PC-3 (cell line): ENCODE data around the gene YTHDF1. TPM values are rescaled to one million over a fixed set of nuclear protein-coding genes. Genes with fewer than 3 reads are reported as not detected.
A peak's percentile ranks its signal among the peaks of the same experiment; 100 is the strongest.

Experiments used
- ATAC-seq: fragments of 200-7000 bp; cut with Tn5 transposase; 2 replicates; pipeline ENCODE4 v1.9.1; 2020; ENCODE audit warnings: mild to moderate bottlenecking, moderate library complexity
- BruUV-seq: library from RNA; stranded (reverse); fragments of 400-500 nt; replicated peaks from 2 replicates; lab custom pipeline; 2021; lab: Mats Ljungman, UMichigan
- CTCF ChIA-PET: fragments of 300-600 bp; sonication (Branson Sonifier 250); formaldehyde crosslinking; loops from one replicate; lab custom pipeline; 2022; ENCODE audit warnings: antibody characterized with exemption; lab: Charles Lee
- POLR2A ChIA-PET: fragments of 300-600 bp; sonication (Branson Sonifier 250); formaldehyde crosslinking; loops from one replicate; lab custom pipeline; 2022; ENCODE audit warnings: antibody characterized with exemption; ENCODE audit not compliant: unreplicated experiment; lab: Charles Lee
- DNase-seq: peaks from one replicate; pipeline ENCODE4 v3.0.0-alpha.2; 2015
- H2AFZ ChIP-seq: fragments of 300-600 bp; sonication (generic); 2 replicates; pipeline ENCODE4 v1.6.0; 2016; ENCODE audit warnings: antibody characterized with exemption, low read length
- H3F3A ChIP-seq: fragments of 300-600 bp; sonication (generic); one replicate; pipeline ENCODE4 v1.6.0; 2017; ENCODE audit warnings: antibody characterized with exemption, low read length, control low read depth, mild to moderate bottlenecking; ENCODE audit not compliant: unreplicated experiment
- H3K27ac ChIP-seq: fragments of 300-600 bp; sonication (generic); 2 replicates; pipeline ENCODE4 v1.5.1; 2016; ENCODE audit warnings: mild to moderate bottlenecking, low read length
- H3K27me3 ChIP-seq: fragments of 300-600 bp; sonication (generic); 2 replicates; pipeline ENCODE4 v1.6.1; 2016; ENCODE audit warnings: low read length, mixed read lengths
- H3K36me3 ChIP-seq: fragments of 300-600 bp; sonication (generic); 2 replicates; pipeline ENCODE4 v1.6.1; 2016; ENCODE audit warnings: low read depth, mixed run types, low read length, mixed read lengths
- H3K4me1 ChIP-seq: fragments of 300-600 bp; sonication (generic); 2 replicates; pipeline ENCODE4 v1.5.1; 2016; ENCODE audit warnings: low read length; ENCODE audit not compliant: insufficient read depth
- H3K4me2 ChIP-seq: fragments of 300-600 bp; sonication (generic); 2 replicates; pipeline ENCODE4 v1.6.0; 2016; ENCODE audit warnings: low read length
- H3K4me3 ChIP-seq: fragments of 300-600 bp; sonication (generic); 2 replicates; pipeline ENCODE4 v1.5.1; 2016; ENCODE audit warnings: mild to moderate bottlenecking, low read length, mixed read lengths
- H3K79me2 ChIP-seq: fragments of 300-600 bp; sonication (generic); 2 replicates; pipeline ENCODE4 v1.6.1; 2017; ENCODE audit warnings: low read length, mixed read lengths
- H3K9ac ChIP-seq: fragments of 300-600 bp; sonication (generic); 2 replicates; pipeline ENCODE4 v1.6.0; 2016; ENCODE audit warnings: mild to moderate bottlenecking, low read length
- H3K9me2 ChIP-seq: fragments of 300-600 bp; sonication (generic); replicated peaks from 2 replicates; pipeline ENCODE4 v1.6.1; 2016; ENCODE audit warnings: mixed run types, low read length, mixed read lengths
- H3K9me3 ChIP-seq: fragments of 300-600 bp; sonication (generic); 2 replicates; pipeline ENCODE4 v1.6.1; 2016; ENCODE audit warnings: low read length, mixed read lengths
- H4K20me1 ChIP-seq: fragments of 300-600 bp; sonication (generic); 2 replicates; pipeline ENCODE4 v1.6.1; 2016; ENCODE audit warnings: low read length, mixed read lengths
- EZH2 ChIP-seq: fragments of 300-600 bp; sonication (generic); IDR thresholded peaks from one replicate; pipeline ENCODE4 v1.6.1; 2017; ENCODE audit warnings: antibody characterized with exemption, mild to moderate bottlenecking, low read length; ENCODE audit not compliant: unreplicated experiment
- EZH2phosphoT487 ChIP-seq: fragments of 300-600 bp; sonication (generic); IDR thresholded peaks from 2 replicates; pipeline ENCODE4 v1.6.1; 2018; ENCODE audit warnings: mild to moderate bottlenecking, antibody characterized with exemption, low read length, borderline replicate concordance
- intact Hi-C: fragments of 100-400 bp; cut with micrococcal nuclease; formaldehyde crosslinking; loops from 2 replicates; pipeline ENCODE4 v1.9.0; 2023
- total RNA-seq: library from RNA; depleted of rRNA; stranded (reverse); fragments of >200 nt; gene quantifications from 2 replicates; pipeline ENCODE4 v1.2.3, GENCODE V29; 2014
- TF ChIP-seq, protein P1 (sequence below): fragments of 300-600 bp; sonication (generic); conservative IDR thresholded peaks from 2 replicates; pipeline ENCODE4 v1.5.1; 2017; ENCODE audit warnings: antibody characterized with exemption, low read depth, mild to moderate bottlenecking, low read length

Gene YTHDF1
- total RNA-seq, 1 experiment from 2014 or later, result 30.0 TPM

DNA sequence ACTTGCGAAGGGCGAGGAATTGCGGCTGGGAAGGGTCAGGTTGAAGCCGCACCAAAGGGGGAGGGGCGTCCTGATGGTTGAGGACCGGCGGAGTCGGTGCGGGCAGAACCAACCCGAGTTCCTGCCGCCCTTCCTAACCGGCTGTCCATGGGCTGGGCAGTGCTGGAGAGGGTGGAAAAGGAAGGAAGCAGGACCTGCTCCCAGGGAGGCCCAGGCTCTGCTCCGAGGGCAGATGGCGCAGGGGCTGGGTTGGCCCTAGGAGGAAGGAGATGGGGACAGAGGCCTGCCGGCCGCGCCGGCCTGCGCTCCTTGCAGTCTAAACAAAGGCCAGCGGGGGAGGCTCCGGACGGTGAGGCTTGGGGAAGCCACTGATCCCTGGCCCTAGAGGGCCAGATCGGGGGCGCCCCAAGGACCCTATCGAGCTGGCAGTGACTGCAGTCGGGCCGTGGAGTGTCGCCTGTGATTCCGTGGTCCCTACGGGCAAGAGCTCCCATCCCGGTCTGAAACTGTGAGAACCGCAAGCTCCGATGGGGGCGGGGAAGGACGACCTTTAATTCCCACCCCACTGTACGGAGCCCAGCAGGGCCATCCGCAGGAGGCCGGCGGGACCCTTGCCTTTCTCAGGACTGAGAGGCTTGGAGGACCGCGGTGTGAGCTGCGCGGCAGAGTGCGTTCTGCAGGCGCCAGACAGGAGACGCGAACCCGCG, 39.4 kb downstream of the YTHDF1 start:
- Histone ChIP-seq H3K36me3 (no peaks in the 10 kb centered on the region), H3K9ac (no peak overlapping the region), H4K20me1 (0 out of 2 replicates have a peak, but pooled peaks cover 6% of the 10 kb centered on the region), H3K4me2 (no peak overlapping the region), H3K9me3 (no peaks in the 10 kb centered on the region), H2AFZ (no peak overlapping the region), H3K9me2 (no peaks in the 10 kb centered on the region), H3K27ac (no peak overlapping the region), H3K27me3 (peaks cover 56% of the 10 kb centered on the region), H3K79me2 (no peaks in the 10 kb centered on the region), H3K4me1 (no peaks in the 10 kb centered on the region; the same call in 1 of the 2 replicates), H3F3A (no peaks in the 10 kb centered on the region), H3K4me3 (no peak overlapping the region)
- DNase-seq, result no peak
- no TSS peak for BruUV-seq
- peak; percentile 17 for ATAC-seq
- intact Hi-C loops, result no loop called here
- ChIA-PET POLR2A (no interaction called here), CTCF (no interaction called here)
- no peak for TF ChIP-seq EZH2phosphoT487
- TF ChIP-seq, protein P1, sequence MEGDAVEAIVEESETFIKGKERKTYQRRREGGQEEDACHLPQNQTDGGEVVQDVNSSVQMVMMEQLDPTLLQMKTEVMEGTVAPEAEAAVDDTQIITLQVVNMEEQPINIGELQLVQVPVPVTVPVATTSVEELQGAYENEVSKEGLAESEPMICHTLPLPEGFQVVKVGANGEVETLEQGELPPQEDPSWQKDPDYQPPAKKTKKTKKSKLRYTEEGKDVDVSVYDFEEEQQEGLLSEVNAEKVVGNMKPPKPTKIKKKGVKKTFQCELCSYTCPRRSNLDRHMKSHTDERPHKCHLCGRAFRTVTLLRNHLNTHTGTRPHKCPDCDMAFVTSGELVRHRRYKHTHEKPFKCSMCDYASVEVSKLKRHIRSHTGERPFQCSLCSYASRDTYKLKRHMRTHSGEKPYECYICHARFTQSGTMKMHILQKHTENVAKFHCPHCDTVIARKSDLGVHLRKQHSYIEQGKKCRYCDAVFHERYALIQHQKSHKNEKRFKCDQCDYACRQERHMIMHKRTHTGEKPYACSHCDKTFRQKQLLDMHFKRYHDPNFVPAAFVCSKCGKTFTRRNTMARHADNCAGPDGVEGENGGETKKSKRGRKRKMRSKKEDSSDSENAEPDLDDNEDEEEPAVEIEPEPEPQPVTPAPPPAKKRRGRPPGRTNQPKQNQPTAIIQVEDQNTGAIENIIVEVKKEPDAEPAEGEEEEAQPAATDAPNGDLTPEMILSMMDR, result no peak
- TF ChIP-seq EZH2, result no peak

DNA sequence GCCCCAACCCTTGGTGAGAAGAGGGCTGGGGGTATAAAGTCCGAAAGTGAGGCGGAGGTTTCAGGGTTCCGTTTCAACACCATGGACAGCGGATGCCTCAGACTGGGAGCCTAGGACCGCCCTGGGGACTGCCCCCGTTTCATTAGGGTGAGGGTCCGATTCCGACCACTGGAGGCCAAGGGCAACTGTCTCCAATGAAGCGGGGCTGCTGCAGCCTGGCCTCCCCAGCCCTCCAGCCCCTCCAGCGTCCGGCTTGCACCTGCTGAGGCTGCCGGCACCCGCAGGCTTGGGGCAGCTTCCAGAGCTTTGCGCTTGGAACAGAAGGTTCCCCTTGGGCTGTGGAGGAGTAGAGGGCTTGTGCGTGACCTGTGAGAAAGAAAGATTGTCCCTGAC, 39.9 kb downstream of the YTHDF1 start:
- intact Hi-C loops, result no loop called here
- no peaks in the 10 kb centered on the region for H3F3A ChIP-seq
- ChIA-PET POLR2A (no interaction called here), CTCF (no interaction called here)
- TF ChIP-seq EZH2phosphoT487 (no peak), EZH2 (no peak)
- TF ChIP-seq, protein P1, result no peak
- no peak overlapping the region for H3K4me3 ChIP-seq
- no peaks in the 10 kb centered on the region; the same call in 1 of the 2 replicates for H3K4me1 ChIP-seq
- no peaks in the 10 kb centered on the region for H3K9me3 ChIP-seq
- no peaks in the 10 kb centered on the region for H3K9me2 ChIP-seq
- H3K9ac ChIP-seq, result no peak overlapping the region
- no peak overlapping the region for H3K4me2 ChIP-seq
- DNase-seq (no peak), ATAC-seq (no peak)
- peaks cover 59% of the 10 kb centered on the region for H3K27me3 ChIP-seq
- H3K27ac ChIP-seq, result no peak overlapping the region
- no peaks in the 10 kb centered on the region for H3K36me3 ChIP-seq
- H2AFZ ChIP-seq, result no peak overlapping the region
- no peaks in the 10 kb centered on the region for H3K79me2 ChIP-seq
- 0 out of 2 replicates have a peak, but pooled peaks cover 6% of the 10 kb centered on the region for H4K20me1 ChIP-seq
- no TSS peak for BruUV-seq
